ENCODE measurements around the gene PRCC. TPM values are rescaled to one million over a fixed set of nuclear protein-coding genes. Genes with fewer than 3 reads are reported as not detected.

The PRCC gene
- total RNA-seq, 1 donor: 28.3 TPM

DNA sequence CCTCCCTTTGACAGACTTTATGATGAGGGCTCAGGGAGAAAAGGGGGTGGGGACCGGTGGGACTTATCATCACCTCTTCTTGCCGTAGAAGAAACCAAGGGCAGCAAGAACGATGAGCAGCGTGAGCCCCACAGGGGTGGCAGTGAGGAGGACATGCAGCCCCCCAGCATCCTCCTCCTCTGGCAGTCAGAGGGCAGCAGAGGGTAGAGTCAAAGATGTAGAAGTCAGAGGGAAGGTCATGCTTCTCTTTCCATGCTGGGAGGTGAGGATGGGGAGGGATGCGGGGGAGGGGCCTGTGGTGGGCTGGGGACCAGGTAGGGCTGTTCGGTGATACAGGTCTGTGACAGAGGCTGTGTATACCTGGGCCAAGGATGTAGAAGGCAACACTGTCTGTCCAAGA, 76.8 kb downstream of the PRCC start:
- TF ChIP-seq, protein P1, sequence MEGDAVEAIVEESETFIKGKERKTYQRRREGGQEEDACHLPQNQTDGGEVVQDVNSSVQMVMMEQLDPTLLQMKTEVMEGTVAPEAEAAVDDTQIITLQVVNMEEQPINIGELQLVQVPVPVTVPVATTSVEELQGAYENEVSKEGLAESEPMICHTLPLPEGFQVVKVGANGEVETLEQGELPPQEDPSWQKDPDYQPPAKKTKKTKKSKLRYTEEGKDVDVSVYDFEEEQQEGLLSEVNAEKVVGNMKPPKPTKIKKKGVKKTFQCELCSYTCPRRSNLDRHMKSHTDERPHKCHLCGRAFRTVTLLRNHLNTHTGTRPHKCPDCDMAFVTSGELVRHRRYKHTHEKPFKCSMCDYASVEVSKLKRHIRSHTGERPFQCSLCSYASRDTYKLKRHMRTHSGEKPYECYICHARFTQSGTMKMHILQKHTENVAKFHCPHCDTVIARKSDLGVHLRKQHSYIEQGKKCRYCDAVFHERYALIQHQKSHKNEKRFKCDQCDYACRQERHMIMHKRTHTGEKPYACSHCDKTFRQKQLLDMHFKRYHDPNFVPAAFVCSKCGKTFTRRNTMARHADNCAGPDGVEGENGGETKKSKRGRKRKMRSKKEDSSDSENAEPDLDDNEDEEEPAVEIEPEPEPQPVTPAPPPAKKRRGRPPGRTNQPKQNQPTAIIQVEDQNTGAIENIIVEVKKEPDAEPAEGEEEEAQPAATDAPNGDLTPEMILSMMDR (IDR thresholded peaks at IDR 0.05; ENCODE audit: insufficient read depth, low read length): no peak
- no peak for DNase-seq (ENCODE audit: low read depth)
- no peak overlapping the region for H3K4me3 ChIP-seq (ENCODE audit: low read depth, low read length)

DNA sequence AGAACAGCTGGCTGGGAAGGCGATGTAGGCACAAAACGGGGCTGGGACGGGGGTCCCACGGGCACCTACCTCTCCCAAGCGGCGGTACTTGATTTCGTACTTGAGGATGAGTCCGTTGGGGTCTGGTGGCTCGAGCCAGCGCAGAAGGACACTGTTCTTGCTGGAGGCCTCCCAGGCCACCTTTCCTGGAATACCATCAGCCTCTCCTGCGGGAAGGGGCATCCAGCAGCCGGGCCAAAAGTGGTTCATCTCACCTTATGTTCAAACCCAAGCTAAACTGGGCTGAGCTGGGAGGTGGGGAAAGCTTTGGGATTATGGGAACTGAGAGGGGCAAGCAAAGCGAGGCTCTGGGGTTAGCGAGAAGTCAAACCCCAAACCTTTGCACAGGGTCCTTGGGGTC, 77.3 kb downstream of the PRCC start:
- TF ChIP-seq, protein P1 (IDR thresholded peaks at IDR 0.05; ENCODE audit: insufficient read depth, low read length): no peak
- DNase-seq (ENCODE audit: low read depth): no peak
- no peak overlapping the region for H3K4me3 ChIP-seq (ENCODE audit: low read depth, low read length)

DNA sequence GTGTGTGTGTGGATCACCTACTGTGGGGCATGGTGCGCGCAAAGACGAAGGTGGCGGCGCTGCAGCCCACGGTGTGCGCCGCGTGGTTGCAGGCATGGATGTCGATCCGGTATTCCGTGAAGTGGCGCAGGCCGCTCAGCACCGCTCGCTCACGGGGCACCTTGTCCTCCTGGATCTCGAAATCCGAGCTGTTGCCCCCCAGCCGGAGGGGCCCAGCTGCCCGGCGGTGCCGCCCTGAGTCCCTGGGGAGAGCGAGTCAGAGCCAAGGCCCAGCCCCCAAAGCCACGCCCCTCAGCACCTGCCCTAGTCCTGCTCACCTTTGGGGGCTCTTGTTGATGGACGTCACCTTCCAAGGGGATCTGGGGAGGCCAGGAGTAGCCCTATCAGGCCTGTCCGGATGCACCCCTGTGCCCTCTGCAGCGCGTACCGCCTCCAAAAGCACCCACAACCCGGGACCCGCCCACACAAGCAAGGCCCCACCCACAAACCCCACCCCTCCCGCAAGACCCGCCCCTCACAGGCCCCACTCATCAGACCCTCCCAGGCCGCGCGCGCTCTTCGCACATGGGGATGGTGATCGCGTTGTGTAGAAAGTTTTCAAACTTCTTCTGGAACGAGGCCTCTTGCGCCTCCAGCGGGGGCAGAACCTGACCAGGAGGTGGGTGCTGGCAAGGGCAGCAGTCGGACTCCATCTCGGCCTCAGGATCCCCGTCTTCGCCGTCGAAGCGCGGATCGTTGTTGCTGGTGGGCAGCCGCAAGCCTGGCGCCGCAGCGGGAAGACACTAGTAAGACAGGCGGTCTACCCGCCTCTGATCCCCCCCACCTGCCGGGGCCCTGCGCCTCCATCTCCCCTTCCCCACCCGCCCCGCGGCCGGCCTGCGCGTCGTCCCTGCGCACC, 78.0 kb downstream of the PRCC start:
- no peak for DNase-seq (ENCODE audit: low read depth)
- no peak overlapping the region for H3K4me3 ChIP-seq (ENCODE audit: low read depth, low read length)
- TF ChIP-seq, protein P1 (IDR thresholded peaks at IDR 0.05; ENCODE audit: insufficient read depth, low read length): no peak

DNA sequence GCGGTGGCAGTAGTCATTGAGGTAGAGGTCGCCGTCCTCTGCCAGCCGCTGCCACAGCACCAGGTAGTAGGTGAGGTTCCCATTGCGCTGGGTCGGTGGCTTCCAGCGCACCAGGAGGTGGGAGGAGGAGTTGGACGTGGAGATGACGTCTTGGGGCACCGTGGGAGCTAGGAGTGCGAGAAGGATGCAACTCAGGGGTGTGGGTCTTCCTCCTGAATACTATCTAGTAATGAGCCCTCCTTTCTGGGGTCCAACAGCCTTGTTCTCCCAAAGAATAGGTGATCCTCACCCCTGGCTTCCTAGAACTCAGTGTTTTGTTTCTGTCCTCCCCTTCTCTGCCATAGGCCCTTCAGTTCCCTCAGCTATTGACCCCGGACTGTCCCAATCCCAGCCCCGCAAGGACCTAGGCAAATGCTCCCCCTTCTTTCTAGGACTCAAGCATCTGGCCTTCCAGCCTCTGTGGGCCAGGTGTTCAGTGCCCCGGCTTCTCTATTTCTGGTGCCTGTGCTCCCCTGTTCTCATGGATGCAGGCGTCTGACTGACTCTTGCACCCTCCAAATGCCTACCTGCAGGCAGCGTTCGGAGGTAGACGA, 78.7 kb downstream of the PRCC start:
- TF ChIP-seq, protein P1 (IDR thresholded peaks at IDR 0.05; ENCODE audit: insufficient read depth, low read length): no peak
- no peak for DNase-seq (ENCODE audit: low read depth)
- no peak overlapping the region for H3K4me3 ChIP-seq (ENCODE audit: low read depth, low read length)

DNA sequence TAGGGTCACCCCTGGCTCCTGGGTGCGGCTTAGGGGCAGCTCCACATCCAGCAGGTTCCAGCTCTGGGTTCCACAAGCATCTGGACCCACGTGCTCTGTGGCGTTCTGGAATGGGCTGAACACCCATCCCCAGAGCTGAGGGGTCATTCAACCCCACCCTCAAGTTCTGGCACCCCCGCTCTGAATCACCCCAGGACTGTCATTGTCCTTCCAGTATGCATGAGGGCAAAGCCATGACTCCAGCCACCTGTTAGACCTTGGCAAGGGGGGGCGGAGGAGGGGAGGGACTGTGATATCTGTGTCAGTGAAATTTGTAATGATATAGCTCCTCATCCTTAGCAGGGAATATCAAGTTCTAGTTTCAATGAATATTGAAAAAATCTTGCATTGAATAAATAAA, 79.3 kb downstream of the PRCC start:
- no peak overlapping the region for H3K4me3 ChIP-seq (ENCODE audit: low read depth, low read length)
- DNase-seq (ENCODE audit: low read depth): no peak
- TF ChIP-seq, protein P1 (IDR thresholded peaks at IDR 0.05; ENCODE audit: insufficient read depth, low read length): no peak

DNA sequence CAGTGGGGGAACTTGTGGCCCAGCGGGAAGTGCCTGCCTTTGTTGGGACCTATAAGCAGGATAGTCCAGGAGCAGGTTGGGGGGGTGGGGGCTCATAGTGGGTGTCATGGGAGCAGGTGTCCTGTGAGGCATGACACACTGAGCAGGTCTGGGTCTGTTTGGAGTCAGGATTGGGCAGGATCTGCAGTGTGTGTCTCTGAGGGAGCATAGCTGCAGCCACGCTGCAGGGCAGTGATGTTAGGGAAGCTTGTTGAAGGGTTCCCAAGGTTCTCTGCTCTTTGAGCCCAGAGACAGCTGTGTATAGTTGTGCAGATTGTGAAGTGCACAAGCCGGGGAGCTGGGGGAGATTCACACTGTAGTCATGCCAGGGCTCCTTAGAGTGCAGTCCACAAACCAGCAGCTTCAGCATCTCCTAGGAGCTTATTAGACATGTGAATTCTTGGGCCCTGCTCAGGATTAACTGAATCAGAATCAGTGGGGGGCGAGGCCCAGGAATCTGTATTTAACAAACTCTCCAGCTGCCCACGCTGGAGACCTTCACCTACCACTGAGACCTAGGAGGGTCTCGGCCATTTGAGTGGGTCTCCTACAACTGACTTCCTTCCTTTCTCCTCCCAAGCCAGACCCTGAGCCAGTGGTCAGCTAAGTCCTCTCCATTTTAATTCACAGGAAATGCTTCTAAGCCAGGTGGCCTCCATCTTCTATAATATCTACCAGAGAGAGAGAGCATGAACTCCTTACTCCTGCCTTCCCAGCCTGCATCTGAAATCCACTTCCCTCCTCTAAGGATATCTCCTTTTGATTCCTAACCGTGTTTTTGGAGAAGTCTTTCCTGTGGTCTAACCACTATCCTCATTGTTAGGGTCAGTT, 80.5 kb downstream of the PRCC start:
- TF ChIP-seq, protein P1 (IDR thresholded peaks at IDR 0.05; ENCODE audit: insufficient read depth, low read length): no peak
- no peak for DNase-seq (ENCODE audit: low read depth)
- H3K4me3 ChIP-seq (ENCODE audit: low read depth, low read length): no peak overlapping the region
